Uterus (tissue), 2 donors: ENCODE data around the gene L1CAM.

Source experiments
- POLR2A ChIP-seq, 2 donors: fragments of 450-650 bp; IDR thresholded peaks; one replicate each; pipeline ENCODE4 v1.6.1; 2016; ENCODE audit warnings: antibody characterized with exemption in 2 of 2, mild to moderate bottlenecking in 1 of 2, moderate library complexity in 1 of 2
- TF ChIP-seq, protein P1 (sequence below), 4 experiments: fragments of 200-600 bp in 2 of 4; fragments of 450-650 bp in 2 of 4; sonication (generic) in 2 of 4; IDR thresholded peaks; one replicate each; pipeline ENCODE4 v1.5.1; 2016 to 2019; ENCODE audit warnings: antibody characterized with exemption in 4 of 4, mild to moderate bottlenecking in 2 of 4, moderate library complexity in 1 of 4

DNA sequence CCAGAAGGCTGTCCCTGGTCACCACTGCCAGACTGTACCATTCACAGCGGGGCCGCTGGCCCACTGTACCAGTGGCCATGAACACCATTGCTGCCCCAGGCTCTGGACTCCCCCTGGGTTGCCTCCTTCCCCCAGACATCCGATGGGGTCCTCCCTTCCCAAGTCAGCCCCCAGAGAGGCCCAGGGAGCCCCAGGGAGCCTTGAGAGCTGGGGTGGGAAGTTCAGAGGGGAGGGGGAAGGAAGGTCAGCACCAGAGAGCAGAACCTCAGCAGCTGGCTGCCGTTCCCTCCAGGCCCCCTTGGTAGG is 40.5 kb upstream of the L1CAM start:
- TF ChIP-seq POLR2A (IDR thresholded peaks at IDR 0.05), result no peak
- TF ChIP-seq, protein P1, sequence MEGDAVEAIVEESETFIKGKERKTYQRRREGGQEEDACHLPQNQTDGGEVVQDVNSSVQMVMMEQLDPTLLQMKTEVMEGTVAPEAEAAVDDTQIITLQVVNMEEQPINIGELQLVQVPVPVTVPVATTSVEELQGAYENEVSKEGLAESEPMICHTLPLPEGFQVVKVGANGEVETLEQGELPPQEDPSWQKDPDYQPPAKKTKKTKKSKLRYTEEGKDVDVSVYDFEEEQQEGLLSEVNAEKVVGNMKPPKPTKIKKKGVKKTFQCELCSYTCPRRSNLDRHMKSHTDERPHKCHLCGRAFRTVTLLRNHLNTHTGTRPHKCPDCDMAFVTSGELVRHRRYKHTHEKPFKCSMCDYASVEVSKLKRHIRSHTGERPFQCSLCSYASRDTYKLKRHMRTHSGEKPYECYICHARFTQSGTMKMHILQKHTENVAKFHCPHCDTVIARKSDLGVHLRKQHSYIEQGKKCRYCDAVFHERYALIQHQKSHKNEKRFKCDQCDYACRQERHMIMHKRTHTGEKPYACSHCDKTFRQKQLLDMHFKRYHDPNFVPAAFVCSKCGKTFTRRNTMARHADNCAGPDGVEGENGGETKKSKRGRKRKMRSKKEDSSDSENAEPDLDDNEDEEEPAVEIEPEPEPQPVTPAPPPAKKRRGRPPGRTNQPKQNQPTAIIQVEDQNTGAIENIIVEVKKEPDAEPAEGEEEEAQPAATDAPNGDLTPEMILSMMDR (IDR thresholded peaks at IDR 0.05), result no peak
